Esophagus squamous epithelium (tissue), 4 donors: ENCODE data around the gene ARHGAP32.
"Not testable (repeated sequence)": the region's sequence is repeated elsewhere in the genome, so short reads cannot be mapped to it uniquely, and the experiment has no call there.

Experiments used
- CTCF ChIP-seq, 6 experiments: fragments of 450-650 bp in 4 of 6; fragments of 200-600 bp in 2 of 6; sonication (generic) in 2 of 6; IDR thresholded peaks; one replicate each; pipeline ENCODE4 v1.5.1; 2016 to 2019; ENCODE audit warnings: antibody characterized with exemption in 6 of 6, mild to moderate bottlenecking in 4 of 6, moderate library complexity in 4 of 6
- POLR2A ChIP-seq, 4 donors: fragments of 450-650 bp; IDR thresholded peaks; one replicate each; pipeline ENCODE4 v1.6.1; 2017; ENCODE audit warnings: antibody characterized with exemption in 4 of 4, mild to moderate bottlenecking in 4 of 4, moderate library complexity in 3 of 4

GRCh38 chr11:129185082-129185481 lies 7.0 kb downstream of the ARHGAP32 start:
- TF ChIP-seq CTCF, POLR2A (IDR thresholded peaks at IDR 0.05): not testable (repeated sequence)
